ENCODE measurements around the gene MYOCOS.

GRCh38 chr1:171600862-171601261 lies 21.2 kb upstream of the MYOCOS start:
- TF ChIP-seq POLR2AphosphoS5 (IDR thresholded peaks at IDR 0.05) (no peak), POLR2A (IDR thresholded peaks at IDR 0.05) (no peak)
- TF ChIP-seq, protein P1, sequence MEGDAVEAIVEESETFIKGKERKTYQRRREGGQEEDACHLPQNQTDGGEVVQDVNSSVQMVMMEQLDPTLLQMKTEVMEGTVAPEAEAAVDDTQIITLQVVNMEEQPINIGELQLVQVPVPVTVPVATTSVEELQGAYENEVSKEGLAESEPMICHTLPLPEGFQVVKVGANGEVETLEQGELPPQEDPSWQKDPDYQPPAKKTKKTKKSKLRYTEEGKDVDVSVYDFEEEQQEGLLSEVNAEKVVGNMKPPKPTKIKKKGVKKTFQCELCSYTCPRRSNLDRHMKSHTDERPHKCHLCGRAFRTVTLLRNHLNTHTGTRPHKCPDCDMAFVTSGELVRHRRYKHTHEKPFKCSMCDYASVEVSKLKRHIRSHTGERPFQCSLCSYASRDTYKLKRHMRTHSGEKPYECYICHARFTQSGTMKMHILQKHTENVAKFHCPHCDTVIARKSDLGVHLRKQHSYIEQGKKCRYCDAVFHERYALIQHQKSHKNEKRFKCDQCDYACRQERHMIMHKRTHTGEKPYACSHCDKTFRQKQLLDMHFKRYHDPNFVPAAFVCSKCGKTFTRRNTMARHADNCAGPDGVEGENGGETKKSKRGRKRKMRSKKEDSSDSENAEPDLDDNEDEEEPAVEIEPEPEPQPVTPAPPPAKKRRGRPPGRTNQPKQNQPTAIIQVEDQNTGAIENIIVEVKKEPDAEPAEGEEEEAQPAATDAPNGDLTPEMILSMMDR (IDR thresholded peaks at IDR 0.05), result no peak
